HG02759 (cell line): ENCODE data around the gene PALB2.
"Not testable (repeated sequence)": the region's sequence is repeated elsewhere in the genome, so short reads cannot be mapped to it uniquely, and the experiment has no call there.

ENCODE experiments used
- ATAC-seq: cut with Tn5 transposase; IDR thresholded peaks from one replicate; pipeline ENCODE4 v1.9.1; 2021; ENCODE audit warnings: mild to moderate bottlenecking, moderate library complexity; ENCODE audit not compliant: unreplicated experiment

PALB2 gene

GRCh38 chr16:23584186-23585076 is 56.7 kb downstream of the PALB2 start:
- ATAC-seq: no peak

GRCh38 chr16:23583271-23583670 is 57.8 kb downstream of the PALB2 start:
- ATAC-seq: not testable (repeated sequence)

- ATAC-seq: no peak
Observed at GRCh38 chr16:23581764-23582163, 59.3 kb downstream of the PALB2 start.

DNA sequence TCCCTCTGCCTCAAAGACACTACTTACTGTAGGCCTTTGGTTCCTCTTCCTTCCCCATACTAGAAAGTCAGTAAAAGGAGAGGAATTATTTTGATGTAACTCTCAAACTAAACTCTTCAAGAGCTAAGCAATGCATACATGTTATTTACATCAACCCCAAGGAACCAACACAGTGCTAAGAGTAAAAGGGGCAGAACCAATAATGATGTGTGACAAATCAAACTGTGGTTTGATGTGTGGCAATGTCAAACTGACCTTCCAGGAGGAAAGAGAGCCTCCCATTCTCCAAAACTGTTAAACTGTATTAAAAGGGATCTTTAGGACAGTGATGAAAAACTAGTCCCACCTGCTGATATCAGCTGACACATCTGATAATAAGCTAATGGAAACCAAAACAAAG is 60.7 kb downstream of the PALB2 start:
- no peak for ATAC-seq

DNA sequence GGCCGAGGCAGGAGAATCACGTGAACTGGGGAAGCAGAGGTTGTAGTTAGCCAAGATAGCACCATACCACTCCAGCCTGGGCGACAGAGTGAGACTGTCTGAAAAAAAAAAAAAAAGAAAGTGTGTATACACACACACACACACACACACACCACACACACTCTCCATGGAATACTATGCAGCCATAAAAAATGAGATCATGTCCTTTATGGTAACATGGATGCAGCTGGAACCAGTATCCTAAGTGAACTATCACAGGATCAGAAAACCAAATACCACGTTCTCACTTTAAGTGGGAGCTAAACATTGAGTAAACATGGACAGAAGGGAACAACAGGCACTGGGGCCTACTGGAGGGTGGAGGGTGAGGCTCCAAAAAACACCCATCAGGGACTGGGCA is 61.7 kb downstream of the PALB2 start:
- ATAC-seq: no peak

- ATAC-seq: no peak
Observed at GRCh38 chr16:23578101-23578830, 62.8 kb downstream of the PALB2 start.

GRCh38 chr16:23577493-23577892 is 63.6 kb downstream of the PALB2 start:
- ATAC-seq: no peak

GRCh38 chr16:23575834-23576233 is 65.3 kb downstream of the PALB2 start:
- no peak for ATAC-seq

GRCh38 chr16:23573817-23574216 is 67.3 kb downstream of the PALB2 start:
- ATAC-seq: no peak

DNA sequence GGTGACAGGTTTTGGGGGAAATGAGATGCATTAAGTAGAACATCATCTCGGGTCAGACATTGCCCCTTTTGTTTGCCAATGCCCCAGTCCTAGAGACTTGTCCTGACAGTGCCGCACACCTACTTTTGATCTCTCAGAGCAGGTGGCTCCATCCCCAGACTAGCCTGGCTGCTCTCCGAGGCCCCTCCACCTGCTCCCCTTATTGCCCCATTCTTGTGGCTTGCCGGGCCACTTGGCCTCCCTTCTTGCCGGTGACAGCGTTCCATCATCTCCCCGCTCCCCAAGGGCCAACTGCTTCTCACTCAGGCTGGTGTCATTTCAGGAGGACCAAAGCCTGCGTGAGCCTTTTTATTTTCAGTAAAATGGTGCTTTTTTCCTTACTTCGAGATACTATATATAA is 68.7 kb downstream of the PALB2 start:
- ATAC-seq: no peak

DNA sequence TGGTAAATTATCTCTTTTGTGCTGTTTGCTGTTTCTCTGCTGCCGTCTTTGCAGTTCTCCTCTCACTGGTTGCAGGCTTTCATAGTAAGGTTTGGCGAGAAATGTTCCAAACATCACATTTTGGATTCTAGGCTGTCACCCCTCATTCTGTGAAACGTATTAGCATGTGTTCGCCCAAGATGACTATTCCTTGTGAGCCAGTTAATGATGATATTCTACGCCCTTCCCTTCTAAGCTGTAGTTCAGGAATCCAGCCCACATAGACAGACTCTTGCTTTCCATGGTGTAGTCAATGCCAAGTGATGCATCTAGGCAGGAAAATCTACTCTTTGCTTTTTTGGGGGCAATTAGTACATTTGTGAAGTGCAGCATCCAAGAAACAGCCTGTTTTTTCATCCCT is 69.2 kb downstream of the PALB2 start:
- ATAC-seq: no peak

DNA sequence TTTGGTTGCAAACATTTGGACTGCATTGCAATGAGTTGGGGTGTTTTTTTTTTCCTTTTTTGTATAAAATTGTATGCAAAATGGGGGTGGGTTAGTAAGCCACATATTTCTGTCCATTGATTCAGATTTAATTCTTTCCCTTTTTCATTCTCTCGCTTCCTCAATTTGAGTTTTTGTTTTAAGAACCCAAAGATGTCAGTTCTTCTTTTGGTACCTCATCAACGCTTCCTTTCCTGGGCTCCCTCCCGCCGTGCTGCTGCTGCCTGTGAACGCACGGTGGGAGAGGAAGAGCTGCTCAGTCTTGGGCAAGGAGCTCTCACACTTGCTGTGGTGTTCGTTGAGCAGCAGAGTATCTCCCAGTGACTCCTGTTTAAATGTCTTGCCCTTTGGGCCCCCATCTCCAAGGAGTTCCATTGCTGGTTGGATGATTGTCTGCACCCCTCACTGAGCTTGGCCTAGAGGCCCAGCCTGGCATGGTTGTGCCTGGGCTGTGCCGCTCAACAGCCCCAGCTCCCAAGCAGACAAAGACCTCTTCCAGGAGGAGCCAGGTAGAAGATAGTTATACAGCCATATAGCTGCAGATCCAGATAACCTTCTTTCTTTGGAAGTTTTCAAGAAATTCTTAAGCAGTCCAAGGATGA is 70.0 kb downstream of the PALB2 start:
- ATAC-seq: no peak

DNA sequence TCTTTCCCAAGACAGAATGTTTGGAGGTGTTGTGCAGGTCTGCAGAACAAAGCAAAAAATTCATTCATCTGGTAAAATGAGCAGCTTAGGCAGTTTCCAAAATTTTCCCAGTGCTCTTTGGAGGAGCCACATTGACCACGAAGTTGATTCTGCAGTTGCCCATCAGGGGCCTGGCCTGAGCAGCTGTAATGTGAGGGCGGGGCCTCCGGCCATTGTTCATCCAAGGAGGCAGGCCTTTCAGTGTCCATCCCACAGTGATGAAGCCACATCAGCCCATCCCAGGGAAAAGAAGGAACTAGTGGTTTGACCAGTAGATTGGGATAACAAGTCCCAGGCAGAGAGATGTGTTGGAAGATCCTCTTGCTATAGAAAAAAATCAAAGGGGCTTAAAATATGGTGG is 73.5 kb downstream of the PALB2 start:
- ATAC-seq: no peak

DNA sequence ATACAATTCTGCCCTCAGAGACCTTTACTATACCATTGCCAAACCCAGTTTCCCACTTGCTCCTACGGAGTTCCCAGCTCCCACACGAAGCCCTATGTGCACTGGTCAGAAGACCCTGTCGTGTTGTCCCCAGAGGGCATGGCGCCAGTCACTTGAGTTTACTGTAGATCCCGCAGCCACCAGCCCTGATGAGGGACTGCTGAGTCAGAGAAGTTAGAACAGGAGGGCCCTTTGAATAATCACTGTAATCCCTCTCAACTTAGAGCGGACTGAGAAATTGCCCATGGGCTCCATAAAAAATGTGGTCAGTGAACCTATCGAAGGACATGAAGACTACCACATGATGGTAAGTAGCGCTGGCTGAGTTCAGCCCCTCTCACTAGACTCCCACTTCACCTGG is 74.4 kb downstream of the PALB2 start:
- ATAC-seq: no peak

DNA sequence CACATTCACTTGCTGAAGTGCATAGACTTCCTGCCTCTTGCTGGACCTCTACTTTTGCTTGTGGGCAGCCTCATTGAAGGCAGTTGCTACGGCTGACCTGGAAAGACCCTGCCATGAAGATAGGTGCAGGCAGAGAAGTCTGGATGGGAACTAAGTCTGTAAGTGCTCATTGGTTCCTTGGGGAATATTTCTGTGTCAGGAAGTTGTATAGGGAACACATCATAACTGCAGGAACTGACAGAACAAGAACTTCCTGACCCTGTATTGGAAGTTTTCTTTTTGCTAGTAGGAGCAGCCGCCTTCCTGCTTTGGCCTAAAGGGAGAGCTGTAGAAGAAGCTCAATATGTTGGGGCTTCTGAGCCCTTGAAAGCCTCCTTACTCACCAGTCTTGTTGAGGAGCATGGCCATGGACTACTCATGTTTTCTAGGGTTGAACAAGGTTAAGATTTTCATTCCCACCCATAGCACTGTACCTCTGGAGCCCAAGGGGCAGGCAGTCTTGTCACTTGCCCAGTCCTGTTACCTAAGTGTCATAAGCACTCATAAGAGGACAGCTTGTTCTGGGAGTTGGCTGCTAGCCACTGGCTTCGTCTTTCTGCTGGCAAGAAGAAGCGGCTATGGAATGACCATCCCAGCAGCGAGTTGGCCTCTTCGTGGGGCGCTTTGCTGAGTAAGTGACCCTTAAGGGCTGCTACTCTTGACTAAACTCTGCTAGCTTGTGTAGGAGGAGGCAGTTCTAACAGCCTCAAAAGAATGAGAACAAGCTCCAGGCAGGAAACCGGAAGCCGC is 76.3 kb downstream of the PALB2 start:
- no peak for ATAC-seq

GRCh38 chr16:23563186-23563585 is 77.9 kb downstream of the PALB2 start:
- ATAC-seq: no peak

DNA sequence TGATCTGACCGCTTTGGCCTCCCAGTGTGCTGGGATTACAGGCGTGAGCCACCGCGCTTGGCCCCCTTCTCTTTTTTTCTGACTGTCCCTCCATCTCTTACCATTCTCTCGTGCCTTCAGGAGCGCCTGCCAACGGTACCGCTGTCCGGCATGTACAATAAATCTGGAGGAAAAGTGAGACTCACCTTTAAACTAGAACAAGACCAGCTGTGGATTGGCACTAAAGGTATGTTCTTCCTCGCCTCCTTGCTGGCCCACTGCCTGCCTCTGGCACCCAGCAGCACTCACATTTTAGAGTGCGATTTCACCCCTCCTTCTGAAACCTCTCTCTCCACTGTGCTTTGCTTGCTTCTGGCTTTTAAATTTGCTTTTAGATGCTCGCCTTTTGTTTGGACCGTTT is 78.6 kb downstream of the PALB2 start:
- ATAC-seq: no peak

- no peak for ATAC-seq
Observed at GRCh38 chr16:23561586-23561985, 79.5 kb downstream of the PALB2 start.

DNA sequence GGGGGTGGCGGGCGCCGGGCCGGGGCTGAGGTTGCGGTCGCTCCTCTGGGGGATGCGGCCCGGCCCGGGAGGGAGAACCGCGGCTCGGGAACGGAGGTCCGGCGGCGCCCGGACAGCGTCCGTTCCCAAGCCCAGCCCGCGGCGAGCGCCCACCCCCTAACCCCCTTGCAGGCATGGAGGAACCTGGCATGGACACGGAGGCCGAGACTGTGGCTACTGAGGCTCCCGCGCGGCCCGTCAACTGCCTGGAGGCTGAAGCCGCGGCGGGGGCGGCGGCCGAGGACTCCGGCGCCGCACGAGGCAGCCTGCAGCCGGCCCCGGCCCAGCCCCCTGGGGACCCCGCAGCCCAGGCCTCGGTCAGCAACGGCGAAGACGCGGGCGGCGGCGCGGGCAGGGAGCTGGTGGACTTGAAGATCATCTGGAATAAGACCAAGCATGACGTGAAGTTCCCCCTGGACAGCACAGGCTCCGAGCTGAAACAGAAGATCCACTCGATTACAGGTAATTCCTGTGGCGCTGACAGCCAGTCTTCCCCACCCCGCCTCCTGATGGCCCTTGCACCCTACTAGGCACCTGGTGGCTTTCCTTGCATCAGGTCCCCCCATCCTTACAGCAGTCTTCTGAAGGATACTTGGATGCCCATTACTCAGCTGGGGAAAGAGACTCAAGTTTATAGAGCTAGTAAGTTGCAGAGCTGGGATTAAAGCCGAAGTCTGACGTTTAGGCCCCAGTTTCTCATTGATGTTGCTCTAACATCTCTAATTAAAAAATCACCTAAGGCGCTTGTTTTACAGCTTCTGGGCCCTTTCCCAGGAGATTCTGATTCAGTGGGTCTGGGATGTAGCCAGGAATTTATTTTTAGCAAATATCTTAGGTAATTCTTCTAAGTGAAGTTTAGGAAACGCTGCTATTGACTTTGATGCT is 83.1 kb downstream of the PALB2 start:
- peak; percentile 3 for ATAC-seq
